ENCODE measurements around the gene TRIML2.

Gene TRIML2, protein sequence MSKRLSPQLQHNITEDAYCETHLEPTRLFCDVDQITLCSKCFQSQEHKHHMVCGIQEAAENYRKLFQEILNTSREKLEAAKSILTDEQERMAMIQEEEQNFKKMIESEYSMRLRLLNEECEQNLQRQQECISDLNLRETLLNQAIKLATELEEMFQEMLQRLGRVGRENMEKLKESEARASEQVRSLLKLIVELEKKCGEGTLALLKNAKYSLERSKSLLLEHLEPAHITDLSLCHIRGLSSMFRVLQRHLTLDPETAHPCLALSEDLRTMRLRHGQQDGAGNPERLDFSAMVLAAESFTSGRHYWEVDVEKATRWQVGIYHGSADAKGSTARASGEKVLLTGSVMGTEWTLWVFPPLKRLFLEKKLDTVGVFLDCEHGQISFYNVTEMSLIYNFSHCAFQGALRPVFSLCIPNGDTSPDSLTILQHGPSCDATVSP

GRCh38 chr4:188109157-188109755 is at the start of gene TRIML2:
TSS of gene TRIML2 (minus strand) at chr4:188109603. CDS start at chr4:188105368, 4,235 bp downstream.
- no peak for DNase-seq (ENCODE audit: low spot score)
- peak within 1 kb of the TSS; percentile 76 for H3K27ac ChIP-seq (ENCODE audit: poor library complexity, severe bottlenecking)
- peaks cover 48% of the 10 kb centered on the region for H3K4me1 ChIP-seq (ENCODE audit: insufficient read depth, poor library complexity, severe bottlenecking)
- no peaks in the 10 kb centered on the region for H3K27me3 ChIP-seq (ENCODE audit: insufficient read depth, poor library complexity, severe bottlenecking)
- ATAC-seq (ENCODE audit: low read depth), result 0 out of 3 replicates have a peak, but pooled peaks have one; percentile 16
- H3K36me3 ChIP-seq (ENCODE audit: low read depth), result no peaks in the 10 kb centered on the region
- H3K4me3 ChIP-seq (ENCODE audit: severe bottlenecking), result peak within 1 kb of the TSS; percentile 7
- TF ChIP-seq, protein P1, sequence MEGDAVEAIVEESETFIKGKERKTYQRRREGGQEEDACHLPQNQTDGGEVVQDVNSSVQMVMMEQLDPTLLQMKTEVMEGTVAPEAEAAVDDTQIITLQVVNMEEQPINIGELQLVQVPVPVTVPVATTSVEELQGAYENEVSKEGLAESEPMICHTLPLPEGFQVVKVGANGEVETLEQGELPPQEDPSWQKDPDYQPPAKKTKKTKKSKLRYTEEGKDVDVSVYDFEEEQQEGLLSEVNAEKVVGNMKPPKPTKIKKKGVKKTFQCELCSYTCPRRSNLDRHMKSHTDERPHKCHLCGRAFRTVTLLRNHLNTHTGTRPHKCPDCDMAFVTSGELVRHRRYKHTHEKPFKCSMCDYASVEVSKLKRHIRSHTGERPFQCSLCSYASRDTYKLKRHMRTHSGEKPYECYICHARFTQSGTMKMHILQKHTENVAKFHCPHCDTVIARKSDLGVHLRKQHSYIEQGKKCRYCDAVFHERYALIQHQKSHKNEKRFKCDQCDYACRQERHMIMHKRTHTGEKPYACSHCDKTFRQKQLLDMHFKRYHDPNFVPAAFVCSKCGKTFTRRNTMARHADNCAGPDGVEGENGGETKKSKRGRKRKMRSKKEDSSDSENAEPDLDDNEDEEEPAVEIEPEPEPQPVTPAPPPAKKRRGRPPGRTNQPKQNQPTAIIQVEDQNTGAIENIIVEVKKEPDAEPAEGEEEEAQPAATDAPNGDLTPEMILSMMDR (IDR thresholded peaks at IDR 0.05; ENCODE audit: poor library complexity, severe bottlenecking), result no peak
- H3K9me3 ChIP-seq (ENCODE audit: severe bottlenecking), result no peaks in the 10 kb centered on the region

- ATAC-seq (ENCODE audit: low read depth) (no peak), DNase-seq (ENCODE audit: low spot score) (no peak)
- H3K4me3 ChIP-seq (ENCODE audit: severe bottlenecking), result no peak overlapping the region
- peaks cover 4% of the 10 kb centered on the region for H3K4me1 ChIP-seq (ENCODE audit: insufficient read depth, poor library complexity, severe bottlenecking)
- no peak overlapping the region for H3K27ac ChIP-seq (ENCODE audit: poor library complexity, severe bottlenecking)
- TF ChIP-seq, protein P1 (IDR thresholded peaks at IDR 0.05; ENCODE audit: poor library complexity, severe bottlenecking), result no peak
- no peaks in the 10 kb centered on the region for H3K9me3 ChIP-seq (ENCODE audit: severe bottlenecking)
- no peaks in the 10 kb centered on the region for H3K36me3 ChIP-seq (ENCODE audit: low read depth)
- no peaks in the 10 kb centered on the region for H3K27me3 ChIP-seq (ENCODE audit: insufficient read depth, poor library complexity, severe bottlenecking)
These were observed 48.9 kb upstream of the TRIML2 start for GRCh38 chr4:188158336-188158735.

DNA sequence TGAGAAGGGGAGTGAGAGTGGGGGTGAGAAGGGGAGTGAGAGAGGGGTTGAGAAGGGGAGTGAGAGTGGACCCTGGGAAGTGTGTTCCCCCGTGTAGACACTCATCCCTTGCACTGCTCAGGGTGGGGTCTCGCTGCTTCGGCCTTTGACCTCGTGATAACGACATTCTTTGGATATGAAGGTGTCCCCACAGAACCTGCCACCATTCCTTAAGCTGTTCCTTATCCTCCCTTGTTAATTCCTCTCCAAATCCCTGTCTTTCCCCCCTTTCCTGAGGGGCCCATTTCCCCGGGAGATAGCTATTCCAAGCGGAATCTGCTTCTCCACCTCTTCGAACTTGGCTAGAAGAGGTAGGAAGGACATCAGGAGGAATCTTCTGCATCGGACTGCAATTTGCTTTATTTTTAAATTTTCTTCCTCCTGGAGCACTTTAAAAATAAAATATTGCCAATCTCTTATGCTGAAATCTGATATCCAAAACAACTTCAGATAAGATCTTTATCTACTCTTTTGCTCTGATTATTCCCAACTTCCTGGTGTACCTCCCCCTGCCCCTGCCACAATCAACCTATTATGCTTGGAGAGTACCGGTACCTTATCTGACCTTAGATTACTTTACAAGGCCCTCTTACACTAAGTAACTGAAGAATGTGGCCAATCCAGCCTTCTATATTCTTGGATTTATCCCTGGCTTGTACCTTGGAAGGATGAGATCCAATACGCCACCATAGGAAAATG is 45.4 kb upstream of the TRIML2 start:
- H3K27ac ChIP-seq (ENCODE audit: poor library complexity, severe bottlenecking), result no peak overlapping the region
- H3K36me3 ChIP-seq (ENCODE audit: low read depth), result no peaks in the 10 kb centered on the region
- TF ChIP-seq, protein P1 (IDR thresholded peaks at IDR 0.05; ENCODE audit: poor library complexity, severe bottlenecking), result no peak
- H3K4me1 ChIP-seq (ENCODE audit: insufficient read depth, poor library complexity, severe bottlenecking), result peaks cover 4% of the 10 kb centered on the region
- H3K4me3 ChIP-seq (ENCODE audit: severe bottlenecking), result no peak overlapping the region
- H3K9me3 ChIP-seq (ENCODE audit: severe bottlenecking), result no peaks in the 10 kb centered on the region
- no peak for DNase-seq (ENCODE audit: low spot score)
- H3K27me3 ChIP-seq (ENCODE audit: insufficient read depth, poor library complexity, severe bottlenecking), result no peaks in the 10 kb centered on the region
- peak; percentile 48; the same call in 1 of the 3 replicates for ATAC-seq (ENCODE audit: low read depth)

GRCh38 chr4:188147776-188148175 is 38.4 kb upstream of the TRIML2 start:
- H3K27ac ChIP-seq (ENCODE audit: poor library complexity, severe bottlenecking), result no peak overlapping the region
- H3K4me3 ChIP-seq (ENCODE audit: severe bottlenecking), result no peak overlapping the region
- no peaks in the 10 kb centered on the region for H3K27me3 ChIP-seq (ENCODE audit: insufficient read depth, poor library complexity, severe bottlenecking)
- H3K4me1 ChIP-seq (ENCODE audit: insufficient read depth, poor library complexity, severe bottlenecking), result no peaks in the 10 kb centered on the region
- DNase-seq (ENCODE audit: low spot score) (no peak), ATAC-seq (ENCODE audit: low read depth) (no peak)
- H3K36me3 ChIP-seq (ENCODE audit: low read depth), result no peaks in the 10 kb centered on the region
- TF ChIP-seq, protein P1 (IDR thresholded peaks at IDR 0.05; ENCODE audit: poor library complexity, severe bottlenecking), result no peak
- H3K9me3 ChIP-seq (ENCODE audit: severe bottlenecking), result no peaks in the 10 kb centered on the region

Measured in RWPE2 (cell line).